GM12874 (cell line): Measurements from ENCODE around the gene NABP1.

ENCODE experiments used
- TF ChIP-seq, protein P1 (sequence below): IDR thresholded peaks from 2 replicates; pipeline ENCODE4 v1.5.1; 2011; ENCODE audit warnings: low read depth, mild to moderate bottlenecking, control low read depth, low read length, moderate library complexity; ENCODE audit not compliant: insufficient read depth

The NABP1 gene

DNA sequence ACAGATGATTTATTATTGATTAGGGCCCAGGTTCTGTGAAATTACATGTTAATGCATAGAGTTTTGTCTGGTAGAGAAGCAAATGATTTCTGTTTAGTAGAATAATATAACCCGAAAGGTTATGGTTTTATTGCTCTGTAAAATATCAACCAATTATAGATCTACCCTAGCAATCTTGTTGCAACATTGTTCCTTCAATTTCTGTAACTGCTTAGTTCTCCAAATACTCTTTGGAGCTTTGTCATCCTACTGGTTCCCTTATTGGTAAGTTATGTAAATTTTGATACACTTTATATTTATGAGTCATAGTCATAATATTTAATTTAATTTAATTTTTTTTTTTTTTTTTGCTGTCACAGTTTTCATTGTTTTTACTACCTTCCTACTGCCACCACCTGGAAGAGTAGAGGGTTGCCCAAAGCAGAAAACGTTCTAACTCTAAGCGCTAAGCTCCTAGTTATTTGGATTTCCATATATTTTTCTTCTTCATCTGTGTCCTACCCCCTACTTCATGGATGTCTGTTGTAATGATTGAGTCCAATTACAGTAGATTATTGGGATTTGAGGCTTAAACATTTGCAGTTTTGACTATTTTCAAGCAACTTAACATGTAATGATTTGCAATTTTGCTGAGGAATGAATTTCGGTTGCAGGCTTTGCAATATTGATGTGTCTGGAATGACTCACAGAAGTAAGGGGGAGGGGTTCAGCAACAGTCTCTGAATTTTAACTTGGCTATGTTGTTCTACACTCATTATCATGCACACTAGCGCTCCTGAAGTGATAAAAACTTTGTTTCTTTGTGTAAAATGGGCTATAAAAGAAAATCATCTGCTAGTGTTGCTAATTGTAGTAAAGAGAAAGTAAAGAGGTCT lies 51.1 kb downstream of the NABP1 start:
- TF ChIP-seq, protein P1, sequence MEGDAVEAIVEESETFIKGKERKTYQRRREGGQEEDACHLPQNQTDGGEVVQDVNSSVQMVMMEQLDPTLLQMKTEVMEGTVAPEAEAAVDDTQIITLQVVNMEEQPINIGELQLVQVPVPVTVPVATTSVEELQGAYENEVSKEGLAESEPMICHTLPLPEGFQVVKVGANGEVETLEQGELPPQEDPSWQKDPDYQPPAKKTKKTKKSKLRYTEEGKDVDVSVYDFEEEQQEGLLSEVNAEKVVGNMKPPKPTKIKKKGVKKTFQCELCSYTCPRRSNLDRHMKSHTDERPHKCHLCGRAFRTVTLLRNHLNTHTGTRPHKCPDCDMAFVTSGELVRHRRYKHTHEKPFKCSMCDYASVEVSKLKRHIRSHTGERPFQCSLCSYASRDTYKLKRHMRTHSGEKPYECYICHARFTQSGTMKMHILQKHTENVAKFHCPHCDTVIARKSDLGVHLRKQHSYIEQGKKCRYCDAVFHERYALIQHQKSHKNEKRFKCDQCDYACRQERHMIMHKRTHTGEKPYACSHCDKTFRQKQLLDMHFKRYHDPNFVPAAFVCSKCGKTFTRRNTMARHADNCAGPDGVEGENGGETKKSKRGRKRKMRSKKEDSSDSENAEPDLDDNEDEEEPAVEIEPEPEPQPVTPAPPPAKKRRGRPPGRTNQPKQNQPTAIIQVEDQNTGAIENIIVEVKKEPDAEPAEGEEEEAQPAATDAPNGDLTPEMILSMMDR, result no peak

DNA sequence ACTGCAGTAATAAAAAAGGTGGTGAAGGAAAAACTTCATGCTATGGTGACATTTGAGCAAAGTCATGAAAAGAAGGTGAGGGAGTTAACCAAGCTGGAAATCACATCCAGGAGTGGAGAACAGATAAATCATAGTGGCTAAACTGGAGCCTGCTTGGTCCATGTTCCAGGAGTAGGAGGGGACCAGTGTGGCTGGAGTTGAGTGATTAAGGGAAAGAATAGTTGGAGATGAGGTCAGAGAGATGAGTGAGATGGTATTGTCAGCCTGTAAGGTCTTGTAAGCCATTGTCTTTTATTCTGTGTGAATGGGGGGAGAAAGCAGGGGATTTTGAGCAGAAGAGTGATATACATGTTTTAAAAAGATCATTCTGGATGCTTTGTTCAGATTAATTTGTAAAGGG lies 52.3 kb downstream of the NABP1 start:
- TF ChIP-seq, protein P1, result no peak
